ENCODE data around the gene CEP20.

CEP20 gene

GRCh38 chr16:15830832-15831451 is 57.5 kb downstream of the CEP20 start:
- DNase-seq = no peak

GRCh38 chr16:15829460-15829859 is 58.9 kb downstream of the CEP20 start:
- DNase-seq = peak; percentile 38

GRCh38 chr16:15827709-15828343 is 60.6 kb downstream of the CEP20 start:
- DNase-seq = no peak

- no peak for DNase-seq
These were observed 61.1 kb downstream of the CEP20 start for GRCh38 chr16:15827299-15827698.

- no peak for DNase-seq
These were observed 62.6 kb downstream of the CEP20 start for GRCh38 chr16:15825750-15826305.

- DNase-seq = no peak
These were observed 65.4 kb downstream of the CEP20 start for GRCh38 chr16:15822957-15823356.

- DNase-seq = no peak
These were observed 67.6 kb downstream of the CEP20 start for GRCh38 chr16:15820837-15821236.

- no peak for DNase-seq
These were observed 69.4 kb downstream of the CEP20 start for GRCh38 chr16:15819046-15819445.

GRCh38 chr16:15817446-15817845 is 71.0 kb downstream of the CEP20 start:
- DNase-seq = no peak

GRCh38 chr16:15816228-15816627 is 72.2 kb downstream of the CEP20 start:
- no peak for DNase-seq
